Activated T-cell treated with anti-CD3 and anti-CD28 coated beads, Interleukin-2, amount 50 U/mL, for 1 hour (primary cell): ENCODE measurements around the gene COL9A3.

Experiments used
- DNase-seq: peaks from one replicate; pipeline ENCODE4 v3.0.0-alpha.2; 2020

Gene COL9A3

DNA sequence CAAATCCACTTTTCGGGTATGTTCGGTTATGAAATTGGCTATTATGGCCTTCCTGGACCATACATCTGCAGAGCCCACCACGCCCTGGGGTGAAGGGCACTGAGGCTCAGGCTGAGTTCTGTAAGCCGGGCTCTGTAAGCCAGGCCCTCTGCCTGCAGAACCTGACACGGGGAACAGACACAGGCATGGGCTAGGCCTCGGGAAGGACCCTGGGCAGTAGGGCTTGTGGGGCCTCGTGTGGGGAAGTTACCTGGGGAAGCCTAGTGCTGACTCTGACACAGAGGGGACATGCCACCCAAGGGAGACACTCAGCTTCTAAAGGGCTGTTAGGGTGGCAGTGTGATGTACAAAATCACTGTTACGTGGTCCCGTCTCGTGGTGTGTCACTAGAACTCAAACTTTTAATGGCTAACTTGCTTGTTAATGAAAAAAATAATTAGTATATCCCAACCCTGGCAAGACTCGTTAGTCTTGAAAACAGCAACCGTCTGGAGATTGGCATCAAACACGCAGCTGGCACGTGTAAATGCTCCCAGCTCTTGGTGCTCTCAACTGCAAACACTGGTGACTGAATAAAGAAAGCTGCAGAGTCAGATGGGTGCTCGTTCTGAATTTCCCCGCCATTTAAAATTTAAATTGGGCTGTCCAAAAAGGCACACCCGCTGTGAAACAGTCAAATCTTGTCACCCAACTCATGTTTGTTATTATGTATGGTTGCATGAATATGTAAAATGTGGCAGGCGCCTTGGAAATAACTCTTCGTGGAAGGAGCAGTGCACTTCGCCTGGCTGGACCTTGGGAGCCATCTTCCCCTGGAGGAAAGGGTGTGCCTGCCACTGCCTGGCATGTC is 68.4 kb downstream of the COL9A3 start:
- no peak for DNase-seq

DNA sequence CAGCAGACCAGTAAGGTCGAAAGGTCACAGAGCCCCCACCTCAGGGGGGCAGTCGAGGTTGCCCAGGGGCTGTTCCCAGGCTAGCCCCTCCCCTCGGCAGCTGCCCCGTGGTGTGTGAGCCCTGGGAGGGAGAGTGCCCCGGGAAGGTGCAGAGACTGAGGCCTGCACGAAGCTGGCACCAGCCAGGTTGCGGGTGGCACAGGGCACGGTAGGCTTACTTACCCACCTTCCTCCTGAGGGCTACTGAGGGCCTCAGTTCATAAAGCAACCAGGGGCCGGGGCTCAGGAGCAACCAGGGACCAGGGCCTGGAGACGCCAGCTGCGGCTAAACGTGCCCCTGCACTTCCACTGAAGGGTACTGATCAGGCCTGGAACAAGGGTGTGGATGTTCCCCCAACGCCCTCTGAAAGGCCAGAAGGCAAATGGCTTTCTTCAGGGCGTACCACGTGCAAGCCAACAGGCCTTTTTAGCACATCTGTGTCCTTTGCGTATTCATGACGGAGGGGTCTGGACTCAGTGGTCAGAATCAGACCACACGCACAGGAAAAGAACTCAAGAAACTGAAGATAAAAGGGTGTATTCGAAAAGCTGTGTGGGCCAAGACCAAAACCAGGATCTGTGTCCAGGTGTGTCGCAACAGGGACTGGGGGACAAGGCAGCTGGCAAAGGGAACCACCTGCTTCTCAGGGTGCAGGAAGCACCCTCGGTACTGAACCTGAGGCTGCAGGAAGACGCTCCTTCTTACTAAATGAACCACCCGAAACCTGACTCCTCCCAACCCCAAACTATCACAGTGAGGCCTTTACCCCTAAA is 69.3 kb downstream of the COL9A3 start:
- no peak for DNase-seq

- no peak for DNase-seq
Measured at GRCh38 chr20:62886709-62887058, 69.8 kb downstream of the COL9A3 start.

GRCh38 chr20:62887152-62887859 is 70.5 kb downstream of the COL9A3 start:
- DNase-seq = peak; percentile 37

GRCh38 chr20:62887860-62888239 is 71.0 kb downstream of the COL9A3 start:
- no peak for DNase-seq

DNA sequence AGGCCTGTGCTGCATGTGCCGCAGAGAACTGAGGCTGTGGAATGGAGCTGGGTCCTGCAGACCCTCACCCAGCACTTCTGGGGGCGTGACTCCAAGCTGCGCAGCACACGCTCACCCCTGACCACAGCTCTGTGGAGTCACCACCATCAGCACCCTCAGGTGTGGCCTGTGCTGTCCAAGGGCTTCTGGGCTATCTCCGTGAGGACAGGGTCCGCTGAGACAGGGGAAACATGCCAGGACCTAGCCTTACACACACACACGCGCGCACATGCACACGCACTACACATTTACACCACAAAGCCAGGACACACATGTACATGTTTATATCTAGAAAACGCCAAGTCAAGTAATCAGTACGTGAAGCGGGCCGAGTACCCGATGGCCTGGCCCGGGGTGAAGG is 71.6 kb downstream of the COL9A3 start:
- DNase-seq = no peak

DNA sequence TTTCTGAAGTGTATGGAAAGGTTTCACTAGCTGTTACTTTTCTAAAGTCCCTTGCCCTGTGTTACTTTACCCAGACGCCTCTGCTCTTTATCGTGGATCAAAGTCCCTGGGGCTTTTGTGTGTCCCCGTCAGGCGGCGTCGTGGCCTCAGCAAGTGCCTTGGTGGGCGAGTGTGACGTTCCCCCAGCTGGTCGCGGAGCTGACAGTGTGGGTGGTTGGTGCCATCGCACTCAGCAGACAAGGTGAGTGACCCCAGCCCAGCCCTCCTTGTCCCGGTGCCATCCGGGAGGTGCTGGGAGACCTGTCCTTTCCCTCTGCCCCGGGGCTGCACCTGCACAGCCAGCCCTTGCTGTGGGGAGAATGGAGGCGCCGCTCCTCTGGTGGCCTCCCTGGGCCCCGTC is 72.1 kb downstream of the COL9A3 start:
- DNase-seq = no peak

- DNase-seq = no peak
Measured at GRCh38 chr20:62889411-62889810, 72.6 kb downstream of the COL9A3 start.

GRCh38 chr20:62889871-62890270 is 73.0 kb downstream of the COL9A3 start:
- no peak for DNase-seq

DNA sequence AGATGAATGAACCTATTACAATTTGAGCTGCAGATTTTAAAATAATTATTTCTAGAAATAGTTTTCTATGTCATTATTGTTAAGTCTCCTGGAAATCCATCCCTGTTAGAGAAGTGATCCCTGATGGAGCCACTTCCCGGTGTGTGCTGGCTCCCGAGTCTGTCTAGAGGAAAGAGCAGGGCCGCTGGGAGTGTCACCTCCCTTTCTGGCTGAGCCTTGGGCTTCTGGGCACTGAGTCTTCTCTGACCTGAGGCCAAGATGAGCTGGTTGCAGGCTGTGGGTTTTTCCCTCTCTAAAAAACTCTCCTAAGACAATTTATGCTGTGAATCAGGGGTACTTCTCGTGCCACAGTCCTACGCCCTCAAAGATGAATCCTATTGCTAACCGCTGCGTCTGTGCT is 73.6 kb downstream of the COL9A3 start:
- no peak for DNase-seq
